Measurements from ENCODE around the gene IPO7.
"Not testable (repeated sequence)": the region's sequence is repeated elsewhere in the genome, so short reads cannot be mapped to it uniquely, and the experiment has no call there.

The IPO7 gene

DNA sequence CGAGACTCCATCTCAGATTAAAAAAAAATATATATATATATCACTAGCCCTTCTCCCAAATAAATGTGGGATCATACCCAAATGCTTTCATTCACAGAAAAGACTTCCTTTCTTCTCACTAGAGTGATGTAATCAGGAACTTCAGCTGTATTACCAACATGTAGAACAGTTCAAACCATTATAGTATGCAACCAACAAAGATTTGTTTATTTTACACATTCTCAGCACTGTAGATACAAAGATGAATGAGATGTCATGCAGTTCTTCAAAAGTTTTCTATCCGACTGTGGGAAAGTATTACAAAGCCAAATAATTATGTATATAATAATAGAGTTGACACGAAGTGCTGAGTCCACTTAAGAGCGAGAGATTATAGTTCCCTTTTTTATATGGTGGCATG lies 54.2 kb downstream of the IPO7 start:
- TF ChIP-seq, protein P1, sequence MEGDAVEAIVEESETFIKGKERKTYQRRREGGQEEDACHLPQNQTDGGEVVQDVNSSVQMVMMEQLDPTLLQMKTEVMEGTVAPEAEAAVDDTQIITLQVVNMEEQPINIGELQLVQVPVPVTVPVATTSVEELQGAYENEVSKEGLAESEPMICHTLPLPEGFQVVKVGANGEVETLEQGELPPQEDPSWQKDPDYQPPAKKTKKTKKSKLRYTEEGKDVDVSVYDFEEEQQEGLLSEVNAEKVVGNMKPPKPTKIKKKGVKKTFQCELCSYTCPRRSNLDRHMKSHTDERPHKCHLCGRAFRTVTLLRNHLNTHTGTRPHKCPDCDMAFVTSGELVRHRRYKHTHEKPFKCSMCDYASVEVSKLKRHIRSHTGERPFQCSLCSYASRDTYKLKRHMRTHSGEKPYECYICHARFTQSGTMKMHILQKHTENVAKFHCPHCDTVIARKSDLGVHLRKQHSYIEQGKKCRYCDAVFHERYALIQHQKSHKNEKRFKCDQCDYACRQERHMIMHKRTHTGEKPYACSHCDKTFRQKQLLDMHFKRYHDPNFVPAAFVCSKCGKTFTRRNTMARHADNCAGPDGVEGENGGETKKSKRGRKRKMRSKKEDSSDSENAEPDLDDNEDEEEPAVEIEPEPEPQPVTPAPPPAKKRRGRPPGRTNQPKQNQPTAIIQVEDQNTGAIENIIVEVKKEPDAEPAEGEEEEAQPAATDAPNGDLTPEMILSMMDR (conservative IDR thresholded peaks at IDR 0.05), result no peak
- no peak for TF ChIP-seq ZFX (IDR thresholded peaks at IDR 0.05)
- H3K27ac ChIP-seq, result no peak overlapping the region

DNA sequence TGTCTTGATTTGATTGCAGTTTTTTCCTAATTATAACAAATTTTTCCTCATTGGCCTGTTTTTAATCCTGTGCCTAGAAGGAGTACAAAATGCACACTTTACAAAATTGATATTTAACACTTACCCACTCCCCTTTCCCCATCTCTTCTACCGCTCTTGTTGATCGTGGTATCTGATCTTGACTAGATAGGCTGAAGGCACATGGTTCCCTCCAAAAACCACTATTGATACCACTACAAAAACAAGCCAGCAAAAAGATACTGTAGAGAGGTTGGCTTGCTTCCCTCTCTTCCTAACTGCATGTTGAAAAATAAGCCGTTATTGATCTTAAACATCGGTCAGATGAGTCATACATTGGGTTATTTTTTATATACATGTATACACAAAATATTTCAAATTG lies 61.8 kb downstream of the IPO7 start:
- H3K27ac ChIP-seq, result no peak overlapping the region

DNA sequence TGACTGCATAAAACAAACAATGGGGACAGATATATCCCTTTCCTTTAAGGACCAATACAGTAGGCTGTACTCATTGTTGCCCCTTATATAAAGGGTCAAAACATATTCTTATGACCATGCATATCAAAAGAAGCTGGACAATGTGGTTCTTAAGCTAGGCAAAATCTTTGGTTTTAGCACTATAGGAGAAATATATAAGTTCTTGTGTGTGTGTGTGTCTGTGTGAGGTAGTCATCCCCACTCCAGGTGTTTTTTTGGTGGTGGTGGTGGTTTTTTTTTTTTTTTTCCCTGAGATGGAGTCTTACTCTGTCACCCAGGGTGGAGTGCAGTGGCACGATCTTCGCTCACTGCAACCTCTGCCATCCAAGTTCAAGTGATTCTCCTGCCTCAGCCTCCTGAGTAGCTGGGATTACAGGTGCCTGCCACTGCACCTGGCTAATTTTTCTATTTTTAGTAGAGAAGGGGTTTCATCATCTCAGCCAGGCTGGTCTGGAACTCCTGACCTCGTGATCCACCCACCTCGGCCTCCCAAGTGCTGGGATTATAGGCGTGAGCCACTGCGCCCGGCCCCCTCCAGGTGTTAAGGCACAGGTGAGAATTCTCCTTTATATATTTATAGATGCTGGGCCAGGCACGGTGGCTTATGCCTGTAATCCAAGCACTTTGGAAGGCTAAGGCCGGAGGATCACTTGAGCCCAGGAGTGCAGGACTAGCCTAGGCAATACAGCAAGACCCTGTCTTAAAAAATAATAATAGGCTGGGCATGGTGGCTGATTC lies 64.3 kb downstream of the IPO7 start:
- TF ChIP-seq, protein P1 (conservative IDR thresholded peaks at IDR 0.05), result no peak
- no peak for TF ChIP-seq ZFX (IDR thresholded peaks at IDR 0.05)
- no peak overlapping the region for H3K27ac ChIP-seq

More for the DNA sequence above, 61.8 kb downstream of the IPO7 start:
- TF ChIP-seq ZFX (IDR thresholded peaks at IDR 0.05), result no peak
- TF ChIP-seq, protein P1 (conservative IDR thresholded peaks at IDR 0.05), result no peak

DNA sequence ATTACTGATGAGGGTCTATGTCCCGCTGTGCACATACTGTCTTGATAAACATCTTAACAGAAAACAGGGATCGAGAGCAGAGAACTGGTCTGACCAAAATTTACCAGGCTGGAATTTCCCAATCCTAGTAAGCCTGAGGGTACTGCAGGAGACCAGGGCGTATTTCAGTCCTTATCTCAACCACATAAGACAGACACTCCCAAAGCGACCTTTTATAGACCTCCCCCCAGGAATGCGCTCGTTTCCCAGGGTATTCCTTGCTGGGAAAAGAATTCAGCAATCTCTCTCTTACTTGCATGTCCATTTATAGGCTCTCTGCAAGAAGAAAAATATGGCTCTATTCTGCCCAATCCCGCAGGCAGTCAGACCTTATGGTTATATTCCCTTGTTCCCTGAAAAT lies 67.6 kb downstream of the IPO7 start:
- not testable (repeated sequence) for H3K27ac ChIP-seq

DNA sequence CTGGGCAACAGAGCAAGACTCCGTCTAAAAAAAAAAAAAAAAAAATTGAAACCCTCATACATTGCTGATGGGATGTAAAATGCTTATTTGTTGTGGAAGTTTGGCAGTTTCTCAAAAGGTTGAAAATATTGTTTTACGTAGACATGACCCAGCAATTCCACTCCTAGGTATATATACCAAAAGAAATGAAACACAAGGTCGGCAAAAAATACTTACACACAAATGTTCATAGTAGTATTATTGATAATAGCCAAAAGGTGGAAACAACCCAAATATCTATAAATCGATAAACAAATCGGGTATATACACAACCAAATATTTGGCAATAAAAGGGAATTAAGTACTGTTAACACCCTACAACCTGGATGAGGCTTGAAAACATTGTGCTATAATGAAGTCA lies 71.3 kb downstream of the IPO7 start:
- no peak for TF ChIP-seq ZFX (IDR thresholded peaks at IDR 0.05)
- H3K27ac ChIP-seq, result no peak overlapping the region

DNA sequence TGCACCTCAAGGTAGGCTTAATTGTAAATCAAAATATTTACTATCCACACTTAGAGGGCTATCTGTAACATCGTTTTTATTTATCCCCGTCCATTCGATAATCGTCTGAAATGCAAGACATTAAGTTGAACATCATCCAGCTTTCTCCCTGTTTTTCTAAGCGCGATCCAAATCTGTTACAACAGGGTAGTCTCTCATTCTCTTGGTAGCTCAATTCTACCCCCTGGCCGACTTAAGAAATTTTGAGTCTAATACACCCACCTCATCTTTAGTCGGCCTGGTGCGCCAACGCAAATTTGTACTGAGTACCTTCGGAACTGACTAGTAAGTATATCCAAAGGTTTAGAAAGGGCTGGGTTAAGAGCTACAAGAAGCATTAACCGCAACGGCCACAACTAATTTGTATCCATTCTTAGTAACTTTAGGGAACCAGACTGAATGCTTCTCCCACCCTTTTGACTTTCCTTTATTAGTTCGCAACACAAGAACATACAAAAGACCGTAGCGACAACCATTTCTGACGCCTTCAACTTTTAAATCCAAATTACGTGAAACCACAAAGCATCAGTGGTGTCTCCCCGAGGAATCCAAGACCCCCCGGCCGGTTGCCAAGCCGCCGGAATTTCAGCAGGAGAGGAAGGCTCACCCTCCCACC lies 75.3 kb downstream of the IPO7 start:
- H3K27ac ChIP-seq, result peak overlapping the region; percentile 100
- TF ChIP-seq ZFX (IDR thresholded peaks at IDR 0.05), result no peak
- TF ChIP-seq, protein P1 (conservative IDR thresholded peaks at IDR 0.05), result no peak

DNA sequence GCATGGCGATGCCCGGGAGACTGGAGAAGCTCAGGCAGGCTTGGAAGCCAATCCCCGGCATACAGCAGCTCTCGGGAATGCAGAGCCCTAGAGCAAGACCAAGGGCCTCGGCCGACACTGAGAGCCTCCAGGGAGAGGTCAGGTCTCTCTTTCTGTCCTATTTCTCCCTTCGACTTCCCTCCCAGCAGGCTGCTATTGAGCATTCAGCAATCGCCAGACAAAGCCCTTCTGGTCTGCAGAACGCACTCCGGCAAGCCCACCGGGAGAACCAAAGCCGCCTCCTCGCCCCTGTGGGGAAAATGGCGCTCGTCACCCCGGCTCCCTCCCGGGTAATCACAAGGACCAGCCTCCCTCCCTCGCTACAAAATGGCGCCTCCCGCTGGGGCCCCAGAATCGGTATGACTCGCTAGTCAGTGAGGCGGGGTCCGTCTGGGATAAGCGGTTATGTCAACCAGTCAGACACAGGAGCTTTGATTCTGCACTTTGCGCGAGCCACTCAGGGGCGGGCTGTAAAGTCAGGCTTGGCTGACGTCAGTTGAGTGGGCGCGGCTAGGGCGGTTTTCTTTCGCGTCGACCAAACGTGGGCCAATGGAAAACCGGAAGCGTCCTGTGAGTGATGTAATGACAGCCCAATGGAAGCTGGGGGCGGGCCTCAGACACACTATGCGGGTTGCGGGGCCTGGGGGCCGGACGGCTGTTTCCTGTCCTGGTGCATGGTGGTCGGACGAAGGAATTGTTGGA lies 76.0 kb downstream of the IPO7 start, which contains the start of gene ZNF143:
Gene ZNF143, plus strand, starts transcription at position 691 of the 741 bp plus-strand sequence. CDS start 10,297 bp downstream, outside the sequence.
- TF ChIP-seq, protein P1 (conservative IDR thresholded peaks at IDR 0.05), result no peak
- peak; percentile 50 for TF ChIP-seq ZFX (IDR thresholded peaks at IDR 0.05)
- H3K27ac ChIP-seq, result peak within 1 kb of the TSS; percentile 100
